ENCODE data around the gene NRBP1.
A peak's percentile ranks its signal among the peaks of the same experiment; 100 is the strongest.

NRBP1 gene

DNA sequence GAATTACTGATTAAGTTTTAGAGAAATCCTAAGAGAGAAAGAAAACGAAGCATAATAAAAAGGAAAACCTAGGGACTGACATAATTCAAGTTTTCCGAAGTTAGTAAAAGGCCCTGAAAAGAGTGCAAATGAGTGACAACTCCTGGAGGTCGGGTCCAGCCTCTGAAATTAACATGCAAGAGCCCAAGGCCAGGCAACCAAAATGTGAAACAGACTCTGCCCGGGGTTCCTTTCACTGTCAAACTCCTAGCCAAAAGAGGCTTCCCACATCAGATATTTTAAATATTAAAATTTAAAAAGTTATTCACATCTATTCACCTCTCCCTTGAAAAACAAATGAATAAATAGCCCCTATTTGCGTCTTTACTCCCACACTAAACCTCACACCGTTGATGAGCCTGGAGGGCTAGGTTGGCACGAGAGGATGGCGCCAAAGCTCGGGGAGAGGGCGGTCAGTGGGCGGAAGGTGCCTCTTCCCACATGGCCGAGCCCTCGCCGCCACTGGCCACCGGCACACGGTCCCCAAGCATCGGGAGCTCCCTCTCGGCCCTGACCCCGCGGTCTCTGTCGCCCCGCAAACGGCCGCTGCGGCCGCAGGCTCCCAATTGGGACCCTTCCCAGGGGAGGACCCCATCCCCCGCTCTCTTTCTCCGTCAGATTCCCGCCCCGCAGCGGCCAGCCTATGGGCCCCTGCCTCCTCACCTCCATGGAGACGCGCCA is 19.7 kb upstream of the NRBP1 start:
- TF ChIP-seq, protein P1, sequence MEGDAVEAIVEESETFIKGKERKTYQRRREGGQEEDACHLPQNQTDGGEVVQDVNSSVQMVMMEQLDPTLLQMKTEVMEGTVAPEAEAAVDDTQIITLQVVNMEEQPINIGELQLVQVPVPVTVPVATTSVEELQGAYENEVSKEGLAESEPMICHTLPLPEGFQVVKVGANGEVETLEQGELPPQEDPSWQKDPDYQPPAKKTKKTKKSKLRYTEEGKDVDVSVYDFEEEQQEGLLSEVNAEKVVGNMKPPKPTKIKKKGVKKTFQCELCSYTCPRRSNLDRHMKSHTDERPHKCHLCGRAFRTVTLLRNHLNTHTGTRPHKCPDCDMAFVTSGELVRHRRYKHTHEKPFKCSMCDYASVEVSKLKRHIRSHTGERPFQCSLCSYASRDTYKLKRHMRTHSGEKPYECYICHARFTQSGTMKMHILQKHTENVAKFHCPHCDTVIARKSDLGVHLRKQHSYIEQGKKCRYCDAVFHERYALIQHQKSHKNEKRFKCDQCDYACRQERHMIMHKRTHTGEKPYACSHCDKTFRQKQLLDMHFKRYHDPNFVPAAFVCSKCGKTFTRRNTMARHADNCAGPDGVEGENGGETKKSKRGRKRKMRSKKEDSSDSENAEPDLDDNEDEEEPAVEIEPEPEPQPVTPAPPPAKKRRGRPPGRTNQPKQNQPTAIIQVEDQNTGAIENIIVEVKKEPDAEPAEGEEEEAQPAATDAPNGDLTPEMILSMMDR (tag by site-specific recombination; IDR thresholded peaks at IDR 0.05): peak; percentile 44; the same call in 1 of the 2 replicates
- TF ChIP-seq YY1 (tag by site-specific recombination; IDR thresholded peaks at IDR 0.05): peak; percentile 76; the same call in 1 of the 2 replicates
- TF ChIP-seq, protein P2, sequence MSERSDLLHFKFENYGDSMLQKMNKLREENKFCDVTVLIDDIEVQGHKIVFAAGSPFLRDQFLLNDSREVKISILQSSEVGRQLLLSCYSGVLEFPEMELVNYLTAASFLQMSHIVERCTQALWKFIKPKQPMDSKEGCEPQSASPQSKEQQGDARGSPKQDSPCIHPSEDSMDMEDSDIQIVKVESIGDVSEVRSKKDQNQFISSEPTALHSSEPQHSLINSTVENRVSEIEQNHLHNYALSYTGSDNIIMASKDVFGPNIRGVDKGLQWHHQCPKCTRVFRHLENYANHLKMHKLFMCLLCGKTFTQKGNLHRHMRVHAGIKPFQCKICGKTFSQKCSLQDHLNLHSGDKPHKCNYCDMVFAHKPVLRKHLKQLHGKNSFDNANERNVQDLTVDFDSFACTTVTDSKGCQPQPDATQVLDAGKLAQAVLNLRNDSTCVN (tag by site-specific recombination; optimal IDR thresholded peaks at IDR 0.05): no peak
- peak; percentile 33; the same call in 1 of the 2 replicates for TF ChIP-seq GLIS2 (tag by site-specific recombination; IDR thresholded peaks at IDR 0.05)
- TF ChIP-seq ZNF501 (tag by site-specific recombination; IDR thresholded peaks at IDR 0.05): peak; percentile 15; the same call in 1 of the 2 replicates
- TF ChIP-seq, protein P3, sequence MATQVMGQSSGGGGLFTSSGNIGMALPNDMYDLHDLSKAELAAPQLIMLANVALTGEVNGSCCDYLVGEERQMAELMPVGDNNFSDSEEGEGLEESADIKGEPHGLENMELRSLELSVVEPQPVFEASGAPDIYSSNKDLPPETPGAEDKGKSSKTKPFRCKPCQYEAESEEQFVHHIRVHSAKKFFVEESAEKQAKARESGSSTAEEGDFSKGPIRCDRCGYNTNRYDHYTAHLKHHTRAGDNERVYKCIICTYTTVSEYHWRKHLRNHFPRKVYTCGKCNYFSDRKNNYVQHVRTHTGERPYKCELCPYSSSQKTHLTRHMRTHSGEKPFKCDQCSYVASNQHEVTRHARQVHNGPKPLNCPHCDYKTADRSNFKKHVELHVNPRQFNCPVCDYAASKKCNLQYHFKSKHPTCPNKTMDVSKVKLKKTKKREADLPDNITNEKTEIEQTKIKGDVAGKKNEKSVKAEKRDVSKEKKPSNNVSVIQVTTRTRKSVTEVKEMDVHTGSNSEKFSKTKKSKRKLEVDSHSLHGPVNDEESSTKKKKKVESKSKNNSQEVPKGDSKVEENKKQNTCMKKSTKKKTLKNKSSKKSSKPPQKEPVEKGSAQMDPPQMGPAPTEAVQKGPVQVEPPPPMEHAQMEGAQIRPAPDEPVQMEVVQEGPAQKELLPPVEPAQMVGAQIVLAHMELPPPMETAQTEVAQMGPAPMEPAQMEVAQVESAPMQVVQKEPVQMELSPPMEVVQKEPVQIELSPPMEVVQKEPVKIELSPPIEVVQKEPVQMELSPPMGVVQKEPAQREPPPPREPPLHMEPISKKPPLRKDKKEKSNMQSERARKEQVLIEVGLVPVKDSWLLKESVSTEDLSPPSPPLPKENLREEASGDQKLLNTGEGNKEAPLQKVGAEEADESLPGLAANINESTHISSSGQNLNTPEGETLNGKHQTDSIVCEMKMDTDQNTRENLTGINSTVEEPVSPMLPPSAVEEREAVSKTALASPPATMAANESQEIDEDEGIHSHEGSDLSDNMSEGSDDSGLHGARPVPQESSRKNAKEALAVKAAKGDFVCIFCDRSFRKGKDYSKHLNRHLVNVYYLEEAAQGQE (tag by site-specific recombination; IDR thresholded peaks at IDR 0.05): no peak
- no peak for TF ChIP-seq ZNF544 (tag by site-specific recombination; IDR thresholded peaks at IDR 0.05)
- TF ChIP-seq ZNF335 (tag by site-specific recombination; conservative IDR thresholded peaks at IDR 0.05): peak; percentile 73; the same call in 1 of the 2 replicates
- TF ChIP-seq ZNF175 (tag by site-specific recombination; IDR thresholded peaks at IDR 0.05): no peak
- TF ChIP-seq ZNF571 (tag by site-specific recombination; IDR thresholded peaks at IDR 0.05): no peak
- TF ChIP-seq, protein P4, sequence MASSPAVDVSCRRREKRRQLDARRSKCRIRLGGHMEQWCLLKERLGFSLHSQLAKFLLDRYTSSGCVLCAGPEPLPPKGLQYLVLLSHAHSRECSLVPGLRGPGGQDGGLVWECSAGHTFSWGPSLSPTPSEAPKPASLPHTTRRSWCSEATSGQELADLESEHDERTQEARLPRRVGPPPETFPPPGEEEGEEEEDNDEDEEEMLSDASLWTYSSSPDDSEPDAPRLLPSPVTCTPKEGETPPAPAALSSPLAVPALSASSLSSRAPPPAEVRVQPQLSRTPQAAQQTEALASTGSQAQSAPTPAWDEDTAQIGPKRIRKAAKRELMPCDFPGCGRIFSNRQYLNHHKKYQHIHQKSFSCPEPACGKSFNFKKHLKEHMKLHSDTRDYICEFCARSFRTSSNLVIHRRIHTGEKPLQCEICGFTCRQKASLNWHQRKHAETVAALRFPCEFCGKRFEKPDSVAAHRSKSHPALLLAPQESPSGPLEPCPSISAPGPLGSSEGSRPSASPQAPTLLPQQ (tag by site-specific recombination; IDR thresholded peaks at IDR 0.05): peak; percentile 70; the same call in 1 of the 2 replicates
- TF ChIP-seq SP7 (tag by site-specific recombination; IDR thresholded peaks at IDR 0.05): no peak
- no peak for TF ChIP-seq ZNF701 (tag by site-specific recombination; IDR thresholded peaks at IDR 0.05)
- peak; percentile 46; the same call in 1 of the 2 replicates for TF ChIP-seq ZBTB8A (tag by site-specific recombination; IDR thresholded peaks at IDR 0.05)
- TF ChIP-seq, protein P5, sequence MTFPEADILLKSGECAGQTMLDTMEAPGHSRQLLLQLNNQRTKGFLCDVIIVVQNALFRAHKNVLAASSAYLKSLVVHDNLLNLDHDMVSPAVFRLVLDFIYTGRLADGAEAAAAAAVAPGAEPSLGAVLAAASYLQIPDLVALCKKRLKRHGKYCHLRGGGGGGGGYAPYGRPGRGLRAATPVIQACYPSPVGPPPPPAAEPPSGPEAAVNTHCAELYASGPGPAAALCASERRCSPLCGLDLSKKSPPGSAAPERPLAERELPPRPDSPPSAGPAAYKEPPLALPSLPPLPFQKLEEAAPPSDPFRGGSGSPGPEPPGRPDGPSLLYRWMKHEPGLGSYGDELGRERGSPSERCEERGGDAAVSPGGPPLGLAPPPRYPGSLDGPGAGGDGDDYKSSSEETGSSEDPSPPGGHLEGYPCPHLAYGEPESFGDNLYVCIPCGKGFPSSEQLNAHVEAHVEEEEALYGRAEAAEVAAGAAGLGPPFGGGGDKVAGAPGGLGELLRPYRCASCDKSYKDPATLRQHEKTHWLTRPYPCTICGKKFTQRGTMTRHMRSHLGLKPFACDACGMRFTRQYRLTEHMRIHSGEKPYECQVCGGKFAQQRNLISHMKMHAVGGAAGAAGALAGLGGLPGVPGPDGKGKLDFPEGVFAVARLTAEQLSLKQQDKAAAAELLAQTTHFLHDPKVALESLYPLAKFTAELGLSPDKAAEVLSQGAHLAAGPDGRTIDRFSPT (tag by site-specific recombination; IDR thresholded peaks at IDR 0.05): peak; percentile 58
- peak; percentile 93 for TF ChIP-seq ZFHX2 (tag by site-specific recombination; conservative IDR thresholded peaks at IDR 0.05)
- TF ChIP-seq ZBTB48 (tag by site-specific recombination; IDR thresholded peaks at IDR 0.05): peak; percentile 59; the same call in 1 of the 2 replicates
- peak; percentile 22; the same call in 1 of the 2 replicates for TF ChIP-seq ZNF843 (tag by site-specific recombination; IDR thresholded peaks at IDR 0.05)
- peak; percentile 63; the same call in 1 of the 2 replicates for TF ChIP-seq KLF16 (tag by site-specific recombination; IDR thresholded peaks at IDR 0.05)
- TF ChIP-seq, protein P6, sequence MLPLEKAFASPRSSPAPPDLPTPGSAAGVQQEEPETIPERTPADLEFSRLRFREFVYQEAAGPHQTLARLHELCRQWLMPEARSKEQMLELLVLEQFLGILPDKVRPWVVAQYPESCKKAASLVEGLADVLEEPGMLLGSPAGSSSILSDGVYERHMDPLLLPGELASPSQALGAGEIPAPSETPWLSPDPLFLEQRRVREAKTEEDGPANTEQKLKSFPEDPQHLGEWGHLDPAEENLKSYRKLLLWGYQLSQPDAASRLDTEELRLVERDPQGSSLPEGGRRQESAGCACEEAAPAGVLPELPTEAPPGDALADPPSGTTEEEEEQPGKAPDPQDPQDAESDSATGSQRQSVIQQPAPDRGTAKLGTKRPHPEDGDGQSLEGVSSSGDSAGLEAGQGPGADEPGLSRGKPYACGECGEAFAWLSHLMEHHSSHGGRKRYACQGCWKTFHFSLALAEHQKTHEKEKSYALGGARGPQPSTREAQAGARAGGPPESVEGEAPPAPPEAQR (tag by site-specific recombination; IDR thresholded peaks at IDR 0.05): no peak
- TF ChIP-seq SP2 (tag by site-specific recombination; IDR thresholded peaks at IDR 0.05): peak; percentile 16
- TF ChIP-seq EGR2 (tag by site-specific recombination; IDR thresholded peaks at IDR 0.05; ENCODE audit: low read depth): peak; percentile 85
- no peak for TF ChIP-seq ZBTB21 (tag by site-specific recombination; IDR thresholded peaks at IDR 0.05)
- peak overlapping the region; percentile 96 for H3K27ac ChIP-seq (ENCODE audit: extremely low read depth, low read depth, low read length)
- ChIA-PET CTCF (interaction anchor here (0.6 to 4.2 kb wide), 11 partner anchors 8 to 988 kb away, joined by 3 to 17 read pairs (median 4); partner anchors contain the start of gene NRBP1), POLR2A (interaction anchor here (0.6 to 3.4 kb wide), 16 partner anchors 12 to 337 kb away, joined by 3 to 56 read pairs (median 4); partner anchors contain the start of genes CCDC121, EIF2B4, GPN1 and GTF3C2)
- H3K36me3 ChIP-seq (ENCODE audit: control insufficient read depth in 2 of 2, insufficient read depth in 1 of 2, low read length in 2 of 2): peaks cover 19 to 26% of the 10 kb centered on the region in 2 experiments; a peak in 2 of 3 replicates
- H3K4me3 ChIP-seq (ENCODE audit: low read depth, low read length): peak overlapping the region; percentile 98
- no peaks in the 10 kb centered on the region for H3K9me3 ChIP-seq (ENCODE audit: control insufficient read depth, insufficient read depth, low read depth, low read length)
- H3K4me1 ChIP-seq (ENCODE audit: control insufficient read depth, insufficient read depth, low read length): peaks cover 9% of the 10 kb centered on the region; the same call in 1 of the 2 replicates

All from HEK293 (cell line).